Measurements from ENCODE around the gene BRAF. TPM values are rescaled to one million over a fixed set of nuclear protein-coding genes. Genes with fewer than 3 reads are reported as not detected.
"Not testable (repeated sequence)": the region's sequence is repeated elsewhere in the genome, so short reads cannot be mapped to it uniquely, and the experiment has no call there.

BRAF gene
- total RNA-seq, 1 donor from 2014 or later = 11.3 TPM

GRCh38 chr7:140673063-140673773, 251.5 kb downstream of the BRAF start:
- FAIRE-seq (no peak), DNase-seq (ENCODE audit: low read depth) (peak; percentile 48)
- Histone ChIP-seq H3K36me3 (ENCODE audit: control insufficient read depth, insufficient read depth, low read length) (peaks cover 4% of the 10 kb centered on the region), H3K27me3 (ENCODE audit: control insufficient read depth, insufficient read depth, low read length) (no peaks in the 10 kb centered on the region), H3K4me3 (ENCODE audit: low read depth, low read length) (peak overlapping the region; percentile 74)
- TF ChIP-seq, protein P1, sequence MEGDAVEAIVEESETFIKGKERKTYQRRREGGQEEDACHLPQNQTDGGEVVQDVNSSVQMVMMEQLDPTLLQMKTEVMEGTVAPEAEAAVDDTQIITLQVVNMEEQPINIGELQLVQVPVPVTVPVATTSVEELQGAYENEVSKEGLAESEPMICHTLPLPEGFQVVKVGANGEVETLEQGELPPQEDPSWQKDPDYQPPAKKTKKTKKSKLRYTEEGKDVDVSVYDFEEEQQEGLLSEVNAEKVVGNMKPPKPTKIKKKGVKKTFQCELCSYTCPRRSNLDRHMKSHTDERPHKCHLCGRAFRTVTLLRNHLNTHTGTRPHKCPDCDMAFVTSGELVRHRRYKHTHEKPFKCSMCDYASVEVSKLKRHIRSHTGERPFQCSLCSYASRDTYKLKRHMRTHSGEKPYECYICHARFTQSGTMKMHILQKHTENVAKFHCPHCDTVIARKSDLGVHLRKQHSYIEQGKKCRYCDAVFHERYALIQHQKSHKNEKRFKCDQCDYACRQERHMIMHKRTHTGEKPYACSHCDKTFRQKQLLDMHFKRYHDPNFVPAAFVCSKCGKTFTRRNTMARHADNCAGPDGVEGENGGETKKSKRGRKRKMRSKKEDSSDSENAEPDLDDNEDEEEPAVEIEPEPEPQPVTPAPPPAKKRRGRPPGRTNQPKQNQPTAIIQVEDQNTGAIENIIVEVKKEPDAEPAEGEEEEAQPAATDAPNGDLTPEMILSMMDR (IDR thresholded peaks at IDR 0.05; ENCODE audit: insufficient read depth, low read length, severe bottlenecking) = no peak

- FAIRE-seq (no peak), DNase-seq (ENCODE audit: low read depth) (no peak)
- H3K4me3 ChIP-seq (ENCODE audit: low read depth, low read length) = peak within 1 kb of the TSS; percentile 74
- peaks cover 2% of the 10 kb centered on the region for H3K36me3 ChIP-seq (ENCODE audit: control insufficient read depth, insufficient read depth, low read length)
- TF ChIP-seq, protein P1 (IDR thresholded peaks at IDR 0.05; ENCODE audit: insufficient read depth, low read length, severe bottlenecking) = no peak
- H3K27me3 ChIP-seq (ENCODE audit: control insufficient read depth, insufficient read depth, low read length) = no peaks in the 10 kb centered on the region
Measured at GRCh38 chr7:140672382-140673062, 252.2 kb downstream of the BRAF start, which contains the start of gene ADCK2. Gene ADCK2, plus strand, starts transcription at chr7:140672945. Its CDS starts 386 bp downstream, at chr7:140673331.

- no peak for FAIRE-seq
Measured at GRCh38 chr7:140671966-140672365, 252.8 kb downstream of the BRAF start.

DNA sequence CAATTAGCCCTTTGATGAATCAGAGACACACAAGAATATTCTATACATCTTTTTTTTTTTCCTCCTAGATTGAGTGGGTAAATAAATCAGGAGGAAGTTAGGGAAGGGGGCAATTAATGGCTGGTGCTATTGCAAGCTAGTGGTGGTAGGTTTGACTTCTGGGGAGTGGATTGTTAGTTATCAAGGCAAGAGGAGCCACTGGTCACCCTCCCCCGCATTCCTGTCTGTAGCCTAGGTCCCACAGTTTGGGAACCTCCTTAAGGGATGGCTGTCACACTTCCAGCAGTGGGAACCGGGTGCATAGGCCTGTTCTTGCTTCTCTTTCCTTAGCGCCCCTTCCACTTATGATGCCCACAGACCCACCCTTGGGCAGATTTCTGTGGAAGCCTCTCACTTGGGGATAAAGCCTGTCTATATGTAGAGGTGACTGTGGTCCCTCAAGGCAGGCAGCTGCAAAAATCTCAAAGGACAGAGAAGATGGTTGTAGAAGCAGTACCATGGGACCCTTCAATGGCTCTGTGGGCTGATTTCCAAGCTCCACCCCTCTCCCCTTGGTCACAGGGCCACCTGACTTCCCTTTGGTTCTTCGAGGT, 254.3 kb downstream of the BRAF start:
- DNase-seq (ENCODE audit: low read depth) (no peak), FAIRE-seq (no peak)
- Histone ChIP-seq H3K36me3 (ENCODE audit: control insufficient read depth, insufficient read depth, low read length) (no peaks in the 10 kb centered on the region), H3K27me3 (ENCODE audit: control insufficient read depth, insufficient read depth, low read length) (no peaks in the 10 kb centered on the region), H3K4me3 (ENCODE audit: low read depth, low read length) (no peak overlapping the region)
- TF ChIP-seq, protein P1 (IDR thresholded peaks at IDR 0.05; ENCODE audit: insufficient read depth, low read length, severe bottlenecking) = no peak

More at GRCh38 chr7:140671966-140672365, 252.8 kb downstream of the BRAF start:
- Histone ChIP-seq H3K27me3 (ENCODE audit: control insufficient read depth, insufficient read depth, low read length) (no peaks in the 10 kb centered on the region), H3K4me3 (ENCODE audit: low read depth, low read length) (no peak overlapping the region), H3K36me3 (ENCODE audit: control insufficient read depth, insufficient read depth, low read length) (peaks cover 2% of the 10 kb centered on the region)
- TF ChIP-seq, protein P1 (IDR thresholded peaks at IDR 0.05; ENCODE audit: insufficient read depth, low read length, severe bottlenecking) = no peak
- DNase-seq (ENCODE audit: low read depth) = no peak

DNA sequence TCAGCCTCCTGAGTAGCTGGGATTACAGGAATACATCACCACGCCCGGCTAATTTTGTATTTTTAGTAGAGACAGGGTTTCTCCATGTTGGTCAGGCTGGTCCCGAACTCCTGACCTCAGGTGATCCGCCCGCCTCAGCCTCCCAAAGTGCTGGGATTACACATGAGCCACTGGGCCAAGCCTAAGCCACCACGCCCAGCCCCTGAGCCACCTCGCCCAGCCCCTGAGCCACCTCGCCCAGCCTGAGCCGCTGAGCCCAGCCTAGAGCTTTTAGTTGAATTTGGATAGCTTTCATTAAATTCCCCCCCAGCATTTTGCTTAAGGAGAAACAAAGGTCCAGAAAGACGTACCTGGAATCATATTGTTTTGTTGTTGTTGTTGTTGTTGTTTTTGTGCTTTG, 254.9 kb downstream of the BRAF start:
- not testable (repeated sequence) for H3K36me3 ChIP-seq (ENCODE audit: control insufficient read depth, insufficient read depth, low read length); FAIRE-seq

DNA sequence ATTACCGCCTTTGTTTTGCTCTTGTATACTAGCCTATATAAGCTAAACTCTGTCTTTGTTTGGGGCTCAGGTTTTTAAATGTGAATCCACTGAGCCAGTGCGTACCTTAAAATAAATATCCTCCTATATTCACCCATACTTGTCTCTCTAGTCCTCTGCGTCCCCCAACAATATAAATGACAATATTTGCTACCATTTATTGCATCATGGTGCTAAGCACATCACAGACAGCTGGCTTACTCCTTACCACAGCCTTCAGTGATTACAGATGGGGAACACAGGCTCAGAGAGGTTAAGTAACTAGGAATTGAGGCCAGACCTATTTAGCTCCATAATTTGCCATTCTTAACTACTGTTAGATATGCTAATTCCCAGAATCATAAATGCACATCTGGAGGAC, 255.4 kb downstream of the BRAF start:
- Histone ChIP-seq H3K36me3 (ENCODE audit: control insufficient read depth, insufficient read depth, low read length) (no peaks in the 10 kb centered on the region), H3K27me3 (ENCODE audit: control insufficient read depth, insufficient read depth, low read length) (no peaks in the 10 kb centered on the region), H3K4me3 (ENCODE audit: low read depth, low read length) (no peak overlapping the region)
- FAIRE-seq (no peak), DNase-seq (ENCODE audit: low read depth) (no peak)
- TF ChIP-seq, protein P1 (IDR thresholded peaks at IDR 0.05; ENCODE audit: insufficient read depth, low read length, severe bottlenecking) = no peak

More for the DNA sequence above, 254.9 kb downstream of the BRAF start:
- H3K27me3 ChIP-seq (ENCODE audit: control insufficient read depth, insufficient read depth, low read length); DNase-seq (ENCODE audit: low read depth); H3K4me3 ChIP-seq (ENCODE audit: low read depth, low read length): not testable (repeated sequence)
